Neural cell (in vitro differentiated cells): ENCODE results near the gene EPHB3.

Experiments
- EP300 ChIP-seq: fragments of 450-650 bp; conservative IDR thresholded peaks from 2 replicates; pipeline ENCODE4 v1.6.1; 2014; ENCODE audit warnings: antibody characterized with exemption, mild to moderate bottlenecking, moderate library complexity; ENCODE audit not compliant: poor library complexity, severe bottlenecking
- EZH2 ChIP-seq: fragments of 200-600, 300-800 bp; shearing (Covaris generic), sonication (generic); IDR thresholded peaks from 2 replicates; pipeline ENCODE4 v1.6.1; 2014; ENCODE audit warnings: antibody characterized with exemption, low read length, borderline replicate concordance, mild to moderate bottlenecking; ENCODE audit not compliant: insufficient read depth, poor library complexity, severe bottlenecking
- MXI1 ChIP-seq: fragments of 450-650 bp; conservative IDR thresholded peaks from 2 replicates; pipeline ENCODE4 v1.6.1; 2014; ENCODE audit warnings: antibody characterized with exemption, mild to moderate bottlenecking; ENCODE audit not compliant: poor library complexity, severe bottlenecking
- POLR2AphosphoS5 ChIP-seq: IDR thresholded peaks from 2 replicates; pipeline ENCODE4 v1.6.1; 2012
- RAD21 ChIP-seq: fragments of 450-650 bp; conservative IDR thresholded peaks from 2 replicates; pipeline ENCODE4 v1.6.1; 2014; ENCODE audit warnings: antibody characterized with exemption, mild to moderate bottlenecking, moderate library complexity
- SMC3 ChIP-seq: fragments of 450-650 bp; conservative IDR thresholded peaks from 2 replicates; pipeline ENCODE4 v1.6.1; 2014; ENCODE audit warnings: antibody characterized with exemption, mild to moderate bottlenecking, moderate library complexity; ENCODE audit not compliant: poor library complexity
- TAF1 ChIP-seq: IDR thresholded peaks from 2 replicates; pipeline ENCODE4 v1.6.1; 2012; ENCODE audit warnings: low read depth
- TF ChIP-seq, protein P1 (sequence below): IDR thresholded peaks from 2 replicates; pipeline ENCODE4 v1.6.1; 2012; ENCODE audit warnings: borderline replicate concordance
- TF ChIP-seq, protein P2 (sequence below): fragments of 450-650 bp; IDR thresholded peaks from 2 replicates; pipeline ENCODE4 v1.5.1; 2014; ENCODE audit warnings: antibody characterized with exemption, mild to moderate bottlenecking, moderate library complexity; ENCODE audit not compliant: poor library complexity, severe bottlenecking

DNA sequence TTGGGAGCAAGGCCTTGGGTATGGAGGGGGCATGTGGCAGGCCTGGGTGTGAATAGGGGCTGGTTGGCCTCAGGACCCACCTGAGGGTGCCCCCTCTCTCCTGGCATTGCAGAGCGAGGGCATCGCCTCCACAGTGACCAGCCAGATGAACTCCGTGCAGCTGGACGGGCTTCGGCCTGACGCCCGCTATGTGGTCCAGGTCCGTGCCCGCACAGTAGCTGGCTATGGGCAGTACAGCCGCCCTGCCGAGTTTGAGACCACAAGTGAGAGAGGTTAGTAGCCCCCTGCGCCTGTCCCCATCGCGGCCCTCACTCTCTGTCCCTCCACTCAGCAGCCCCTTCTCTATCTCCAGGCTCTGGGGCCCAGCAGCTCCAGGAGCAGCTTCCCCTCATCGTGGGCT, 16.0 kb downstream of the EPHB3 start:
- TF ChIP-seq MXI1, result no peak
- TF ChIP-seq, protein P1, sequence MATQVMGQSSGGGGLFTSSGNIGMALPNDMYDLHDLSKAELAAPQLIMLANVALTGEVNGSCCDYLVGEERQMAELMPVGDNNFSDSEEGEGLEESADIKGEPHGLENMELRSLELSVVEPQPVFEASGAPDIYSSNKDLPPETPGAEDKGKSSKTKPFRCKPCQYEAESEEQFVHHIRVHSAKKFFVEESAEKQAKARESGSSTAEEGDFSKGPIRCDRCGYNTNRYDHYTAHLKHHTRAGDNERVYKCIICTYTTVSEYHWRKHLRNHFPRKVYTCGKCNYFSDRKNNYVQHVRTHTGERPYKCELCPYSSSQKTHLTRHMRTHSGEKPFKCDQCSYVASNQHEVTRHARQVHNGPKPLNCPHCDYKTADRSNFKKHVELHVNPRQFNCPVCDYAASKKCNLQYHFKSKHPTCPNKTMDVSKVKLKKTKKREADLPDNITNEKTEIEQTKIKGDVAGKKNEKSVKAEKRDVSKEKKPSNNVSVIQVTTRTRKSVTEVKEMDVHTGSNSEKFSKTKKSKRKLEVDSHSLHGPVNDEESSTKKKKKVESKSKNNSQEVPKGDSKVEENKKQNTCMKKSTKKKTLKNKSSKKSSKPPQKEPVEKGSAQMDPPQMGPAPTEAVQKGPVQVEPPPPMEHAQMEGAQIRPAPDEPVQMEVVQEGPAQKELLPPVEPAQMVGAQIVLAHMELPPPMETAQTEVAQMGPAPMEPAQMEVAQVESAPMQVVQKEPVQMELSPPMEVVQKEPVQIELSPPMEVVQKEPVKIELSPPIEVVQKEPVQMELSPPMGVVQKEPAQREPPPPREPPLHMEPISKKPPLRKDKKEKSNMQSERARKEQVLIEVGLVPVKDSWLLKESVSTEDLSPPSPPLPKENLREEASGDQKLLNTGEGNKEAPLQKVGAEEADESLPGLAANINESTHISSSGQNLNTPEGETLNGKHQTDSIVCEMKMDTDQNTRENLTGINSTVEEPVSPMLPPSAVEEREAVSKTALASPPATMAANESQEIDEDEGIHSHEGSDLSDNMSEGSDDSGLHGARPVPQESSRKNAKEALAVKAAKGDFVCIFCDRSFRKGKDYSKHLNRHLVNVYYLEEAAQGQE, result no peak
- TF ChIP-seq, protein P2, sequence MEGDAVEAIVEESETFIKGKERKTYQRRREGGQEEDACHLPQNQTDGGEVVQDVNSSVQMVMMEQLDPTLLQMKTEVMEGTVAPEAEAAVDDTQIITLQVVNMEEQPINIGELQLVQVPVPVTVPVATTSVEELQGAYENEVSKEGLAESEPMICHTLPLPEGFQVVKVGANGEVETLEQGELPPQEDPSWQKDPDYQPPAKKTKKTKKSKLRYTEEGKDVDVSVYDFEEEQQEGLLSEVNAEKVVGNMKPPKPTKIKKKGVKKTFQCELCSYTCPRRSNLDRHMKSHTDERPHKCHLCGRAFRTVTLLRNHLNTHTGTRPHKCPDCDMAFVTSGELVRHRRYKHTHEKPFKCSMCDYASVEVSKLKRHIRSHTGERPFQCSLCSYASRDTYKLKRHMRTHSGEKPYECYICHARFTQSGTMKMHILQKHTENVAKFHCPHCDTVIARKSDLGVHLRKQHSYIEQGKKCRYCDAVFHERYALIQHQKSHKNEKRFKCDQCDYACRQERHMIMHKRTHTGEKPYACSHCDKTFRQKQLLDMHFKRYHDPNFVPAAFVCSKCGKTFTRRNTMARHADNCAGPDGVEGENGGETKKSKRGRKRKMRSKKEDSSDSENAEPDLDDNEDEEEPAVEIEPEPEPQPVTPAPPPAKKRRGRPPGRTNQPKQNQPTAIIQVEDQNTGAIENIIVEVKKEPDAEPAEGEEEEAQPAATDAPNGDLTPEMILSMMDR, result no peak
- no peak for TF ChIP-seq EZH2
- no peak for TF ChIP-seq RAD21
- no peak for TF ChIP-seq POLR2AphosphoS5
- TF ChIP-seq SMC3, result no peak
- no peak for TF ChIP-seq EP300
- no peak for TF ChIP-seq TAF1
